Liver (tissue), 3 donors: ENCODE results near the gene SMPD2.
A peak's percentile ranks its signal among the peaks of the same experiment; 100 is the strongest.

Source experiments
- ATF3 ChIP-seq: IDR thresholded peaks from 2 replicates; pipeline ENCODE4 v1.6.1; 2016; ENCODE audit warnings: antibody characterized with exemption
- CTCF ChIP-seq: fragments of 150-350 bp; IDR thresholded peaks from 2 replicates; pipeline ENCODE4 v1.5.1; 2017; ENCODE audit warnings: improper control_type of control experiment, low read depth, low read length; ENCODE audit not compliant: missing input control
- EGR1 ChIP-seq, 2 donors: IDR thresholded peaks; 2 replicates each; pipeline ENCODE4 v1.6.1; 2016 to 2018; ENCODE audit warnings: antibody characterized with exemption in 2 of 2, low read depth in 2 of 2
- FOXA1 ChIP-seq: IDR thresholded peaks from 2 replicates; pipeline ENCODE4 v1.6.1; 2016; ENCODE audit warnings: antibody characterized with exemption
- GABPA ChIP-seq, 2 donors: IDR thresholded peaks in 1 of 2; conservative IDR thresholded peaks in 1 of 2; 2 replicates each; pipeline ENCODE4 v1.6.1; 2016; ENCODE audit warnings: antibody characterized with exemption in 2 of 2, mild to moderate bottlenecking in 1 of 2, moderate library complexity in 1 of 2
- HNF4A ChIP-seq, 2 donors: conservative IDR thresholded peaks; 2 replicates each; pipeline ENCODE4 v1.6.1; 2016; ENCODE audit warnings: antibody characterized with exemption in 2 of 2, mild to moderate bottlenecking in 2 of 2
- HNF4G ChIP-seq: IDR thresholded peaks from 2 replicates; pipeline ENCODE4 v1.6.1; 2016; ENCODE audit warnings: antibody characterized with exemption
- JUND ChIP-seq, 2 donors: IDR thresholded peaks; 2 replicates each; pipeline ENCODE4 v1.6.1; 2016; ENCODE audit warnings: antibody characterized with exemption in 2 of 2
- RAD21 ChIP-seq, 2 donors: IDR thresholded peaks; 2 replicates each; pipeline ENCODE4 v1.6.1; 2016; ENCODE audit warnings: antibody characterized with exemption in 2 of 2, mild to moderate bottlenecking in 2 of 2
- REST ChIP-seq: IDR thresholded peaks from 2 replicates; pipeline ENCODE4 v1.6.1; 2016; ENCODE audit warnings: antibody characterized with exemption, mild to moderate bottlenecking
- SP1 ChIP-seq: IDR thresholded peaks from 2 replicates; pipeline ENCODE4 v1.6.1; 2018; ENCODE audit warnings: antibody characterized with exemption, mild to moderate bottlenecking
- TAF1 ChIP-seq: conservative IDR thresholded peaks from 2 replicates; pipeline ENCODE4 v1.6.1; 2016; ENCODE audit warnings: antibody characterized with exemption, mild to moderate bottlenecking
- YY1 ChIP-seq: IDR thresholded peaks from 2 replicates; pipeline ENCODE4 v1.6.1; 2016; ENCODE audit warnings: antibody characterized with exemption, mild to moderate bottlenecking
- ZBTB33 ChIP-seq: IDR thresholded peaks from 2 replicates; pipeline ENCODE4 v1.6.1; 2016; ENCODE audit warnings: antibody characterized with exemption
- donor health status: healthy.
- donor health status: healthy.

- no peak for TF ChIP-seq REST
- TF ChIP-seq CTCF: no peak
- TF ChIP-seq JUND (IDR thresholded peaks at IDR 0.05): no peak
- no peak for TF ChIP-seq EGR1 (IDR thresholded peaks at IDR 0.05; ENCODE audit: low read depth in 2 of 2)
- peak; percentile 42 for TF ChIP-seq SP1
- TF ChIP-seq YY1: no peak
- no peak for TF ChIP-seq TAF1
- no peak for TF ChIP-seq ZBTB33
- TF ChIP-seq GABPA (IDR thresholded peaks at IDR 0.05 in 1 of 2, conservative IDR thresholded peaks at IDR 0.05 in 1 of 2): no peak
- peak in 1 of 2 donors; percentile 23 for TF ChIP-seq RAD21 (IDR thresholded peaks at IDR 0.05)
- TF ChIP-seq FOXA1: no peak
- peak in 1 of 2 donors; percentile 43 for TF ChIP-seq HNF4A (conservative IDR thresholded peaks at IDR 0.05)
- TF ChIP-seq HNF4G: no peak
- no peak for TF ChIP-seq ATF3
Observed at GRCh38 chr6:109456710-109457561, 16.4 kb downstream of the SMPD2 start.
